ENCODE measurements around the gene MEGF11. TPM values are rescaled to one million over a fixed set of nuclear protein-coding genes. Genes with fewer than 3 reads are reported as not detected.

MEGF11 gene
- total RNA-seq, 4 donors from 2014 or later, result not detected

GRCh38 chr15:65867244-65867643 is 386.3 kb downstream of the MEGF11 start:
- TF ChIP-seq, protein P1, sequence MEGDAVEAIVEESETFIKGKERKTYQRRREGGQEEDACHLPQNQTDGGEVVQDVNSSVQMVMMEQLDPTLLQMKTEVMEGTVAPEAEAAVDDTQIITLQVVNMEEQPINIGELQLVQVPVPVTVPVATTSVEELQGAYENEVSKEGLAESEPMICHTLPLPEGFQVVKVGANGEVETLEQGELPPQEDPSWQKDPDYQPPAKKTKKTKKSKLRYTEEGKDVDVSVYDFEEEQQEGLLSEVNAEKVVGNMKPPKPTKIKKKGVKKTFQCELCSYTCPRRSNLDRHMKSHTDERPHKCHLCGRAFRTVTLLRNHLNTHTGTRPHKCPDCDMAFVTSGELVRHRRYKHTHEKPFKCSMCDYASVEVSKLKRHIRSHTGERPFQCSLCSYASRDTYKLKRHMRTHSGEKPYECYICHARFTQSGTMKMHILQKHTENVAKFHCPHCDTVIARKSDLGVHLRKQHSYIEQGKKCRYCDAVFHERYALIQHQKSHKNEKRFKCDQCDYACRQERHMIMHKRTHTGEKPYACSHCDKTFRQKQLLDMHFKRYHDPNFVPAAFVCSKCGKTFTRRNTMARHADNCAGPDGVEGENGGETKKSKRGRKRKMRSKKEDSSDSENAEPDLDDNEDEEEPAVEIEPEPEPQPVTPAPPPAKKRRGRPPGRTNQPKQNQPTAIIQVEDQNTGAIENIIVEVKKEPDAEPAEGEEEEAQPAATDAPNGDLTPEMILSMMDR (IDR thresholded peaks at IDR 0.05), result no peak
- TF ChIP-seq POLR2A (IDR thresholded peaks at IDR 0.05), result no peak

DNA sequence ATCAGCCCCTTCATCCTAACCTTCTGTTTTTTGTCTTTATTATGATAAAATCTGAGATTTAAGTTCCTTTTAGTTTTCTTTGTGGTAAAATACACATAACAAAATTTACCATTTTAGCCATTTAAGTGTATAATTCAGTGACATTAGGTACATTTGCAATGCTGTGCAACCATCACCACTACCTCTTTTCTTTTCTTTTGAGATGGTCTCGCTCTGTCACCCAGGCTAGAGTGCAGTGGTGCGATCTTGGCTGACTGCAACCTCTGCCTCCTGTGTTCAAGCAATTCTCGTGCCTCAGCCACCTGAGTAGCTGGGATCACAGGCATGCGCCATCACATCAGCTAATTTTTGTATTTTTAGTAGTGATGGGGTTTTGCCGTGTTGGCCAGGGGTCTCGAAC is 390.4 kb downstream of the MEGF11 start:
- Histone ChIP-seq H3K4me1 (peaks cover 0 to 4% (median 0%) of the 10 kb centered on the region in 4 donors), H3K9me3 (no peaks in the 10 kb centered on the region), H3K36me3 (no peaks in the 10 kb centered on the region), H3K27me3 (no peaks in the 10 kb centered on the region), H3K4me3 (no peak overlapping the region), H3K27ac (no peak overlapping the region)
- DNase-seq, result no peak
- TF ChIP-seq, protein P1 (IDR thresholded peaks at IDR 0.05), result no peak
- TF ChIP-seq POLR2A (IDR thresholded peaks at IDR 0.05), result no peak

More at GRCh38 chr15:65867244-65867643, 386.3 kb downstream of the MEGF11 start:
- Histone ChIP-seq H3K36me3 (no peaks in the 10 kb centered on the region), H3K9me3 (no peaks in the 10 kb centered on the region), H3K27me3 (no peaks in the 10 kb centered on the region), H3K4me3 (no peak overlapping the region), H3K27ac (no peak overlapping the region), H3K4me1 (peaks cover 0 to 13% (median 0%) of the 10 kb centered on the region in 4 donors)
- DNase-seq, result no peak

DNA sequence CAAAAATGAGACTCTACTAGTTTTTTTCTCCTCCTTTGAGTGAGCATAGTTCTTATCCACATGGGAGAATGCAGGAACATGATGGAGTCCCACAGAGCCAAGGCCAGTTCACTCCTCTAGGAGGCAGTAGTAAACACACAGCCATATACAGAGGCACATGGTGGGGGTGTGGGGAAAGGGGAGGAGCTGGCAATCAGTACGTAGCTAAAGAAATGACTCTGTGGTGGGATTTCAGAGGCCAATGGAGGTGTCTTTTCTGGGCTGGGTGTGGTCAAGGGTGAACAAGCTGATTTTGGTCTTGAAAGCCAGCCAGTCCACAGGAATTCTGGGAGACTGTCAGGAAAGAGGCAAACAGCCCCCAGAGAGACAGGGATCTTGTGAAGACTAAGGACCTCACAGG is 390.9 kb downstream of the MEGF11 start:
- no peaks in the 10 kb centered on the region for H3K27me3 ChIP-seq

GRCh38 chr15:65857718-65858402 is 395.7 kb downstream of the MEGF11 start:
- Histone ChIP-seq H3K4me3 (no peak overlapping the region), H3K27me3 (no peaks in the 10 kb centered on the region), H3K9me3 (no peaks in the 10 kb centered on the region), H3K27ac (no peak overlapping the region), H3K36me3 (no peaks in the 10 kb centered on the region), H3K4me1 (peaks cover 0 to 2% (median 0%) of the 10 kb centered on the region in 4 donors)
- DNase-seq, result no peak
- TF ChIP-seq, protein P1 (IDR thresholded peaks at IDR 0.05), result no peak
- TF ChIP-seq POLR2A (IDR thresholded peaks at IDR 0.05), result no peak

More for the DNA sequence above, 390.9 kb downstream of the MEGF11 start:
- Histone ChIP-seq H3K4me1 (peaks cover 0 to 4% (median 0%) of the 10 kb centered on the region in 4 donors), H3K36me3 (no peaks in the 10 kb centered on the region), H3K9me3 (no peaks in the 10 kb centered on the region), H3K4me3 (no peak overlapping the region), H3K27ac (no peak overlapping the region)
- DNase-seq, result peak in 1 of 3 donors; percentile 67
- TF ChIP-seq, protein P1 (IDR thresholded peaks at IDR 0.05), result peak in 4 of 6 experiments; percentile 30 to 53 (median 50)
- TF ChIP-seq POLR2A (IDR thresholded peaks at IDR 0.05), result no peak

DNA sequence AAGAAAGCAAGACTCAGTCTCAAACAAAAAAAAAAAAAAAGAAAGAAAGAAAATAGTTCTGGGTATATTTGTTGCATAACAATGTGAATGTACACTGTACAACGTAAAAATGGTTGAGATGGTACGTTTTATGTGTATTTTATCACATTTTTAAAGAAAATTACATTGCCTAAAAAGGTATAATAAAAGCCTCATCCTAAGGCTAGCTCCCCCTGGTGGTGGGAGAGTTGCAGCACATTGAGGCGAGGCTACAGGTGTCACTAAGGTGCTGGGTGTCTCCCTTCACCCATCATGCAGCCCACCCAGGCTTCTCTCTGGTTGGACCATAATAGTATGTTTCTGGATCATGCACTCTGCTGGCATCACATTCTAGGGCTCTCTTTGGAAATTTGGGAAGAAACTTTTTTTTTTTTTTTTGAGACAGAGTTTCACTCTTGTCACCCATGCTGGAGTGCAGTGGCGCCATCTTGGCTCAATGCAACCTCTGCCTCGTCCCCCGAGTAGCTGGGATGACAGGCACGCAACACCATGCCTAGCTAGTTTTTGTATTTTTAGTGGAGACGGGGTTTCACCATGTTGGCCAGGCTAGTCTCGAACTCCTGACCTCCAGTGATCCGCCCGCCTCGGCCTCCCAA is 396.6 kb downstream of the MEGF11 start:
- H3K4me1 ChIP-seq, result no peaks in the 10 kb centered on the region
- H3K9me3 ChIP-seq, result no peaks in the 10 kb centered on the region
- no peaks in the 10 kb centered on the region for H3K36me3 ChIP-seq
- H3K27ac ChIP-seq, result no peak overlapping the region
- no peak overlapping the region for H3K4me3 ChIP-seq
- no peaks in the 10 kb centered on the region for H3K27me3 ChIP-seq
- TF ChIP-seq, protein P1 (IDR thresholded peaks at IDR 0.05), result peak; percentile 70 to 86 (median 78)
- no peak for TF ChIP-seq POLR2A (IDR thresholded peaks at IDR 0.05)
- DNase-seq, result peak; percentile 69 to 94 (median 85)

All from Peyer's patch (tissue), 4 donors.